ENCODE data around the gene IDH2.

IDH2 gene

DNA sequence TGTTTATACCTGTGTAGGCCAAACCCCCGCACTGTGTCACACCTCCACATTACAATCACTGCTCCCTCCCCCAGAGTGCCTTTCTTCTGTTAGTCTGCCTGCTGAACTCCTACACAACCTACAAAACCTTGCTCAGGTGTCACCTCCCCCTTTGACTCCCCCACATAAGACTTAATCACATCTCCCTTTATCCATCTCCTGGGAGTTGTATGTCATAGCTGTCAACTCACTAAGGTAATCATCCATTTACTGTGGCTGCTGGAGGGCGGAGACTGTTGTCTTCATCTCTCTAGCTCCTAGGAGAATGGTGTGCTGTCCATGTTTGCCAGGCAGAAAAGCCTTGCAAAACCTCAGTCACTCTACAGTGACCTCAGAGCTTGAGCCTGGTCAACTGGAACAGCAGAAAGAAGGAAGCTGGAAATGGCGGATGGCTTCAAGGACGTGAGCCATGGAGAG, 57.3 kb downstream of the IDH2 start:
- DNase-seq (ENCODE audit: extremely low read depth, insufficient read length) = no peak
- no peak overlapping the region for H3K4me3 ChIP-seq (replicated peaks; ENCODE audit: low read depth, low read length)
- TF ChIP-seq CTCF (IDR thresholded peaks at IDR 0.05; ENCODE audit: insufficient read depth, low read length, poor library complexity, severe bottlenecking) = no peak
- H3K27me3 ChIP-seq (replicated peaks; ENCODE audit: control insufficient read depth, insufficient read depth, low read length) = no peaks in the 10 kb centered on the region
- peaks cover 4% of the 10 kb centered on the region for H3K36me3 ChIP-seq (ENCODE audit: control insufficient read depth, insufficient read depth, low read length)

DNA sequence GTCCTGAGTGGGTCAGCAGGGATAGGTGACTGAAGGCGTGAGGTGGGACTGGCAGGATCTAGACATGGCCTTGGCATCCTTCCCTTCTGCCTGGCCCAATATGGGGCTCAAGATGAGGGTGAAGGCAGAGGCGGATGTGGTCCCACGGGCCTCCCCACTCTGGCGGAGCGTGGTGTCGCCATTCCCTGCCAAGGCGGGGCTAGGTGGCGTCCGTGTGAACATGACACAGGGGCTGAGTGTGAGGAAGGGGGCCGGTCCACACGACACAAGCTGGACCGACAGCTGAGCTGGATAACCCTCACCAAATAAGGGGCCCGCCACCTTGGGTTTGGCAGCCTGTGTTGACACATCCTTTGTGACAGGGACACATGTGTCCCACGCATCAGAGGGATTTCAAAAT, 58.1 kb downstream of the IDH2 start:
- Histone ChIP-seq H3K27me3 (replicated peaks; ENCODE audit: control insufficient read depth, insufficient read depth, low read length) (no peaks in the 10 kb centered on the region), H3K4me3 (replicated peaks; ENCODE audit: low read depth, low read length) (no peak overlapping the region), H3K36me3 (ENCODE audit: control insufficient read depth, insufficient read depth, low read length) (peaks cover 4% of the 10 kb centered on the region)
- no peak for TF ChIP-seq CTCF (IDR thresholded peaks at IDR 0.05; ENCODE audit: insufficient read depth, low read length, poor library complexity, severe bottlenecking)
- DNase-seq (ENCODE audit: extremely low read depth, insufficient read length) = no peak

DNA sequence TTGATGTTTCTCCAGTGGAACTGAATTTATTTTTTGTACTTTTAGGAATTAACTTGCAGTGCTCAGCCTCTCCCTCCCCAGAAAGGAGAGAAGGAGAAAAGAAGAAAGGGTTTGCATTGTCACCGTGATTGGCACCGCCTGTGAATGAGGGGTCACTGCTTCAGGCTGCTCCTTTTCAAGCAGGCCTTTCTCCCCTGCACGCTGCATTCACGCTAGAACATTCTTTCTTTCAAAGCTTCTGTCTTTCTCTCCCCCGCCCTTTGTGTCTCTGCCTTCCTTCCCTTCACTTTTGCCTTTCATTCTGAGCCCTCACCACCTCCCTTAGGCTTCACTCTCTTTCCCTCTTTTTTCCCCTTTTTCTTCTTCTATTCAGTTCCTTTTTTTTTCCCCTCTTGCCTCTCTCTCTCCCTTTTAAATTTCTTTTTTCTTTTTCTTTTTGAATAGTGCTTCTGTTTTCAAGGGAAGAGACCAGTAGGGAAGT, 58.7 kb downstream of the IDH2 start:
- DNase-seq (ENCODE audit: extremely low read depth, insufficient read length) = no peak
- no peaks in the 10 kb centered on the region for H3K27me3 ChIP-seq (replicated peaks; ENCODE audit: control insufficient read depth, insufficient read depth, low read length)
- no peak for TF ChIP-seq CTCF (IDR thresholded peaks at IDR 0.05; ENCODE audit: insufficient read depth, low read length, poor library complexity, severe bottlenecking)
- H3K4me3 ChIP-seq (replicated peaks; ENCODE audit: low read depth, low read length) = no peak overlapping the region
- H3K36me3 ChIP-seq (ENCODE audit: control insufficient read depth, insufficient read depth, low read length) = peaks cover 4% of the 10 kb centered on the region

- no peaks in the 10 kb centered on the region for H3K27me3 ChIP-seq (replicated peaks; ENCODE audit: control insufficient read depth, insufficient read depth, low read length)
- H3K4me3 ChIP-seq (replicated peaks; ENCODE audit: low read depth, low read length) = no peak overlapping the region
- TF ChIP-seq CTCF (IDR thresholded peaks at IDR 0.05; ENCODE audit: insufficient read depth, low read length, poor library complexity, severe bottlenecking) = no peak
- H3K36me3 ChIP-seq (ENCODE audit: control insufficient read depth, insufficient read depth, low read length) = peaks cover 4% of the 10 kb centered on the region
- DNase-seq (ENCODE audit: extremely low read depth, insufficient read length) = no peak
These were observed 59.3 kb downstream of the IDH2 start for GRCh38 chr15:90042766-90043529.

GRCh38 chr15:90042356-90042755, 59.9 kb downstream of the IDH2 start:
- DNase-seq (ENCODE audit: extremely low read depth, insufficient read length) = no peak
- H3K27me3 ChIP-seq (replicated peaks; ENCODE audit: control insufficient read depth, insufficient read depth, low read length) = no peaks in the 10 kb centered on the region
- no peak for TF ChIP-seq CTCF (IDR thresholded peaks at IDR 0.05; ENCODE audit: insufficient read depth, low read length, poor library complexity, severe bottlenecking)
- peaks cover 4% of the 10 kb centered on the region for H3K36me3 ChIP-seq (ENCODE audit: control insufficient read depth, insufficient read depth, low read length)
- H3K4me3 ChIP-seq (replicated peaks; ENCODE audit: low read depth, low read length) = no peak overlapping the region

Measured in GM06990 (cell line).